GM19239 (cell line): ENCODE measurements around the gene LSM6.

Source experiments
- DNase-seq: peaks from one replicate; pipeline ENCODE4 v3.0.0; 2011; ENCODE audit warnings: low spot score; ENCODE audit not compliant: insufficient read length
- FAIRE-seq: peaks from 2 replicates; lab custom pipeline; 2011; peaks lifted over from hg19 to GRCh38; lab: Jason Lieb, UNC

LSM6 gene

DNA sequence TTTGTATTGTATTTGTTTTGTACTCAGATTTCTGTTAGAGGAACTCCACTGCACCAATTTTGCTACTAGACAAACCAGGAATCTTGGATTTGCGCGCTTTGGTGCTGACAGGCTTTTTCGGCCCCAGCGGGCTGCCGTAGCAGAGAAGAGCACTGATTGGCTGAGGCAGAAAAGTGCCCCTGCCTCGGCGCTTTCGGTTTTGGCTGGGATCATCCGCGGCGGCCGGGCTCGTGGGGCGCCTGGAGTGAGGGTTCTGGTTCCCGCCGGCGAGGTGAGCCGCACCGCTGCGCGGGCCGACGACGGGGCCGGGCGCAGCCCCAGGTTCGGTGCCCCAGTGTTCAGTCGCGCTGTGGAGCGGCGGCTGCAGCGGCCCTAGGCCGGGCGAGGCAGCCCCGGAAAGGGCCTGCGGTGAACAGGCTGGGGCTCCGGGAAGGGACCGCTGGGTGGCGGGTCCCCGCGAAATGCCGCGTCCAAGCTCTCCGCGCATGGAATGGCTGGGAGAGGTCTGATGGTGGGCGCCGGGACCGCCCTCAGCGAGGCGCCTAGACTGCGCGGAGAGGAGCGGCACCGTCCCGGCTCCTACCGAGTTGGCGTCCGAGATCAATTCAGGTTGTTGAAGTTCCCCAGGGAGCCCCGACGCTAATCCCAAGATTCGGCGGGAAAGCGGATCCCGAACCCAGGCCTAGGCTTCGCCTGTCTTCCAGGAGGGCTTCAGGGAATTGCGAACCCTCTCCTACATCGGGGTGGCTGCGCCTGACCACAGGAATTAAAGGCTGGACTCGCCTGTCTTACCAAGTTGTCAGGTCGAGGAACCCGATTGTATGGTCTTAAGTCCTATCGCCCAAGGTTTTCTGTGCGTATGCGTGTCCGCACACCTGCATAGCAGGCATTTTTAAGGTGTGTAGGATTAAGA is at the start of gene LSM6:
Gene LSM6, plus strand, starts transcription at position 178 of the 913 bp plus-strand sequence. CDS start 7,204 bp downstream, outside the sequence.
- DNase-seq, result peak; percentile 62
- FAIRE-seq, result peak; percentile 96

DNA sequence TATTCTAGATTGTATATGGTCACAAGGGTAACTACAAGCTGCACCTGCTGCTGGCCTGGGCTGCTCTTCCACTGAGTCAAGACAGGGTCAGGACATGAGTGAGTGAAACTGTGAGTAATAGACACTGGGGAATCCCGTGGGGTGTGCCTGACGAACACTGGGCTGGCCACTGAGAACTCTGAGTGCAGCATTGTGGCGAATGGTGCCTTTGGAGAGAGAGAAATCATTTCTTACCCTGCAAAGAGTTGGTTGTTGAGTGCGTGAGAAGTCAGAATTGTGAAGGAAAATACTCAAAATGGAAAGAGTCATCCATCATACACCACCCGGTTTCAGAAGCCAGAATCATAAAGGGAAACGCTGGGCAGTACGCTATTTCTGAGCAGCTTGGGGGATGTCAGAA is 43.1 kb upstream of the LSM6 start:
- FAIRE-seq, result peak; percentile 92
- peak; percentile 10 for DNase-seq

DNA sequence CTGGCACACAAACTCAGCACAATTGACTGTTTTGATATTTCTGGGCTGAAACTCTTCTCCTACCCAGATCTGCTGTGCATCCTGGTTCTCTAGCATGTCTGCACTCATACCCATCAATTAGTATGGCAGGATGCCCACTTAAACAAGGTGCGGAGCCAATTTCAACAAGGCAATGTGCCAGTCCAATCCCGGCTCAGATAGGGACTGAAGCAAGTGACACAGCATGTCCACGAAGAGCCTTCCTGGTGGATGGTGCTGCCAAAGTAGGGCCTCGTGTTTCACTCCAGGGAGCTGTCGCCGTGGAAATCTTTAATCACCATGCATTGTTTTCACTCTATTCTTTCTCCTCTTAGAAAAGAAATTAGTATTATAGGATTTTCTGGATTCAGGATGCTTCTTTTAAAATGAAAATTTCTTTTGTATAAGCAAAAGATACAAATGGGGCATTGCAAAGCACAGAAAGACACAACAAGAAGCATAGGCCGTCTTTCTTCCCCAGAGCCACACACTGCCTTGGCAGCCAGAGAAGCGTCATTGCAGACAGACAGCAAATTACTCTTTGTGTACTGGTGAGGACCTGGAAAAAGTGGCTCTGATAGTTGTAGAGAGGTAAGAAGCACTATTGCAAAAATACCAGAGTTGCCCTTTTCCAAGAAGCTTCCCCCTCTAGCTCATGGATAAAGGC is 40.6 kb upstream of the LSM6 start:
- FAIRE-seq (no peak), DNase-seq (no peak)

DNA sequence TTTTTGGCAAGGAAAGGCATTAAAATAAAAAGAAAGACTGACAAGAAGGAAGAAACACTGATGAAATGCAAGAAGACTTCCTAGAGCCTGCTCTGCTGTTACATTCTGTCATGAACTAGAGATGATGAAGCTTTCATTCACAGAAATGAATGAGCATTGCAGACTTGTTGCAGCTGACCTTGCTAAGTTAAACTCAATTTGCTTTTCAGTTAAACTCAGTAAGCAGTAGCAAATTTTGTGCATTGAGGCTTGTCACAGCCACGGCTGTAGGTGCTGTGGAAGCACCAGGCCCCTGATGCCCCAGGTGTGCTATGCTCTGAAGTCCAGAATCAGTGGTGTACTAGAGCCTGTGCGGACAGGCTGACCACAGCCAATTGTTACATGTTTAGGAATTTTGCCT is 39.6 kb upstream of the LSM6 start:
- FAIRE-seq (no peak), DNase-seq (no peak)

DNA sequence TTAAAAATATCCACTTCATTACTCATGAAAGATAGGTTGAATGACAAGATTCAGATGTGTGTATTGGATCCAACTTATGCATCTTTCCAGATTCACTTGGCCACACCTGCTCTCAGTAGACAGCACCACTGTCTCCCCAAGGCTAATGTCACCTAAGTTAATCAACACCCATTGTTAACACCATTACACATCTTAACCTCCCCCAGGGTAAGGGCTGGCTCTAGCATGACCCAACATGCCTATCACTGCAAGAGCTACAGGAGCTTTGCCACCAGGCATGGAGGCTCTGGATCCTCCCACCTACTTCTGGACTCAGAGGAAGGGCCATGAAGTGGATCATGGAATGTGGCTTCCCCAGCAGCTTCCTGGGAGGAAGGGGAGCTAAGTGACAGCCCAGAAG is 32.8 kb upstream of the LSM6 start:
- DNase-seq (no peak), FAIRE-seq (peak; percentile 40)

DNA sequence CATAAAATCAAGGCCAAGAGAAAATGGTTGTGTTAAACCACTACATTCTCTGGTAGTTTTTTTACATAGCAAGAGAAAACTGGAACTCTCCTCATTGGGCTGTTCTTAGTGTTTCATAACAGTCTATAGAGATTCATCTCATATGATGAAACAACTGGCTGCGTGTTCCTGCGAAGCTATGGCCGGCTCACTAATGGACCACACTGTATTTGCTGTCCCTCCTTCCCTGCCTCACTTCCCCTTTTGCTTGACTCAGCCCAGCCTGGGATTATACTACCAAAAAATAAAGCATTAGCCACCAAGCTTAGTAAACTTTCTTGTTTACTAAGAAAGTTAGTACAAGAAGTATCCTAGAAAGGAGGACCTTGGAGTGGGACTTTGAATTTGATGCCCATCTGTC is 31.6 kb upstream of the LSM6 start:
- DNase-seq (no peak), FAIRE-seq (no peak)

DNA sequence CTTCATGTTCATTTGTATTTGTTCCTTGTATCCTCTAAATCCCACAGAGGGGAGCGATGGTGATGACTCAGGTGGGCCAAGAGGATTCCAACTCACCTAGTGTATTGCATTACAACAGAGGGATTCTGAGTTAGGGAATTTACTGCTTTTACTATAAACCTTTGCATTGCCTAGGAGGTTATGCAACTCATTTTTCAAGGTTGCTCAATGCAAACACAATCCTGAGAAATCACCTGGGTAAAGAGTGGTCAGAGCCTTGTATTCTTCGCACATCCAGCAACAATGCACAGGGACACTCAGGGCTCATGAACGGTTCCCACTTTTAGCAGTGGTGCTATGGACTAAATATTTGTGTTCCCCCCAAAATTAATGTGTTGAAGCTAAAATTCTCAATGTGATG is 28.6 kb upstream of the LSM6 start:
- FAIRE-seq (no peak), DNase-seq (no peak)

DNA sequence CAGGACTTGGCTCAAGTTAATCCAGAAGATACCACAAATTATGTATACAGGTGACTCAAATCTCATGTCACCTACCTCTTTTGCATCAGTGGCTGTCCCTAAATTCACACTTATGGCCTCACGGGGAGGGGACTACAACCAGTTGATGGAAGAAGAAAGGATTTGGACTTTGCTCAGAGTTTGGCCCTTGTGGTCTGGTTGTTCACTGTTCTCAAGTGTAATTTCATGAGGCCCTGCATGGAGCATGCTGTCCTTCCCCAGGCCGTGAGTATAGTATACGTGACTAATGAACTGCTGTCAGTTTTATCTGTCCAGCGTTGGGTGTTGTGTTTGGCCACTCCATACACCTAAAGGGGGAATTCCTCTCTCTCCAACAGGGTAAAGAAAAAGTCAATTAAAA is 27.5 kb upstream of the LSM6 start:
- FAIRE-seq (no peak), DNase-seq (no peak)

DNA sequence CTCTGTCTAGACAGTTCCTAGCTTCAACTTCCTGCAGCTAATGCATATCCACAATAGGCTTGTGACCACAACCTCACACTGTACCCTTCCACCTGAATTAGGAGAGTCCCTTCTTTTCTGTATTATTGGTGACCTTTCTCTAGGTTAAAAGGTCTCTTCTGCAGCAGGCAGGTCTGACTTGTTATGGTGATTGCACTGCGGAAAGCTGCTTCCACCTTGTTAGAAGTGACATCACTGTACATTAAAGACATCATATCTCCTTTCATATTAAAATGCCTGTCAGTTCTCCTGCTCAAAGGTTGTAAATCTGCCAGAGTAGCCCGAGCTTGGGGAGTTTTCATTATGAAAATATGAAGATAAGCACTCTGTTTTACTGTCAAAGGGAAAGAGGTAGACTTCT is 21.5 kb upstream of the LSM6 start:
- FAIRE-seq (peak; percentile 26), DNase-seq (no peak)

DNA sequence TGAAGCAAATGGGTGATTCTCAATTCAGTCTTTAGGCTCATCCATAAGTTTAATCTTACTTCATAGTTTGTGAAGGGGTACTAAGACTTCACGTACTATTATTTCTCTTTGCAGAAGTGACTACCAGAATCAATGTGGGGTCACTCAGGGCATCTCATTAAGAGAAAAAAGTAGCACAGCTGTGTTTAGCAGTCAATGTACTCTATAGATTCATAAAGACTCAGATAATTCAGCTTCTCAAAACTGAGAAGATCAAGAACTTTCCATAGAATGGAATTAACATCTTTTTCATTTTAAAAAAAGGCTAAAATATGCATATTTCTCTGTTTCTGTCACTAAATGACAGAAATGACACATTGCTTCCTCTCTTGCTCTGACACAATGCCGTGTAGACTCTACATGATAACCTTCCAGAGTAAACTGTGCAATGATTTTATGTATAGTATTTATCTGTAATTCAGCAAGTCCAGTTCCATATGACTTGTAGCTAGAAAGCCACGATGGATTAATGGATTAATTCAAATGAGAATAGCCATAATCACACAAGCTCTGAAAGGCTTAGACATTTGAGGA is 20.3 kb upstream of the LSM6 start:
- DNase-seq (no peak), FAIRE-seq (peak; percentile 18)

DNA sequence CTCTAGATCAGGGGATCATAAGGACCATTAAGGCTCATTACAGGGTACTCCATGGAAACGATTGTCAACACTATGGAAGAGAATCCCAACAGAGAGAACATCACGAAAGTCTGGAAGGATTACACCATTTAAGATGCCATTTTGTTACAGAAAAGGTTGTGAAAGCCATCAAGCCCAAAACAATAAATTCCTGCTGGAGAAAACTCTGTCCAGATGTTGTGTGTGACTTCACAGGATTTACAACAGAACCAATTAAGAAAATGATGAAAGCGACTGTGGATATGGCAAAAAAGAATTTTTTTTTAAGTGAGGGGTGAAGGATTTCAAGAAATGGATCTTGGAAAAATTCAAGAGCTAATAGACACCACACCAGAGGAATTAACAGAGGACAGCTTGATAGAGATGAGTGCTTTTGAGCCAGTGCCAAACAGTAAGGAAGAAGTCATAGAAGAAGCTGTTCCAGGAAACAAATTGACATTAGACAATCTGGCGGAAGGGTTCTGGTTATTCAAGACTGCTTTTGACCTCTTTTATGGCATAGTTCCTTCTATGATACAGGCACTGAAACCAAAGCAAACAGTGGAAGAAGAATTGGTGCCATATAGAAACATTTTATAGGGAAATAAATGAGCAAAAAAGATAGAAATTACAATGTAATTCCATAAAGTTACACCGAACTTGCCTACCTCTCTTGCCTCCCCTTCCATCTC is 17.3 kb upstream of the LSM6 start:
- DNase-seq, result no peak
- no peak for FAIRE-seq

DNA sequence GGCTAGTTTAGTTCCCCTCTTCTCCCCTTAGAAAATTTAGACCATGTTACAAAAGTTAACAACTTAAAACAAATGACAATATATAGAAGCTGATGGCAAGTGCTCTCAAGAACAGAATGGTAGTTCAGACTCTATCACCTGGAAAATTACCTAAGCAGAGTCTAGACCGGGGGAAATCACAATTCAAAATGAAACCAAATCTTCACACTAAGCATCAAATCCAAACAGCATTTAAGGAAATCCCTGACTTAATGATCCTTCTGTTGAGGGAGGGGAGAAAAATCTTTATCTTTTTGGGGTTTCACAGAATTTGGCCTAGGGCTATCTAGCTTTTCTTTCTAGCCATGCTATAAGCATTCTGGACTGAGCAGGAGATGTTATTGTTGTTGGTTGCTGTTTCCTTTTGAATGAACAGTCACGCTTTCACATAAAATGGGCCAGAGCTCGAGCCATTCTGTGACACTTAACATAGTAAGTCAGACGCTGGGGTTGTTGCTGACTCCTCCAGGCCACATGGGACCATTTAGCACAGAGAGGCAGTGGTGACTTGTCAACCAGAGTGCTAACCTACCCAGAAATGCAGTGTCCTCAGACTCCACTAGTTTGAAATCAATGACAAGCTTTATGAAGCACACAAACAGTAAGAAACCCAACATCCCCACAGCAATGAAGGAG is 16.0 kb upstream of the LSM6 start:
- FAIRE-seq, result peak; percentile 81
- DNase-seq, result no peak

DNA sequence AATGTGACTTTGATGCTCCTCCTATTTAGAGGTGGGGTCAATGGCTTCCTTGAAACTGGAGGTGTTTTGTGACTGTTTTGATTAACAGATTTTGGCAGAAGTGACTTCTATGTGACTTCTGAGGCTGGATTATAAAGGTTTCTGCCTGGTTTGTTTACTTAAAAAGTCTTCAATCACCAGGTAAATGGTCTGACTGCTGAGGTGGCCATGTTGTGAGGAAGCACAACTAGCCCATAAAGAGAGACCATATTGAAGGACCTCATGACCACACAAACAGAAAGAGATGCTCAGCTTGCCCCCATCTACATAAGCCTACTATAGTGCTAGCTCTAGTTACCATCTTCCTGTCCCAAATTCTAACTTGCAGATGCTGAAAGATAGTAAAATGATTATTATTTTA is 14.3 kb upstream of the LSM6 start:
- no peak for DNase-seq

DNA sequence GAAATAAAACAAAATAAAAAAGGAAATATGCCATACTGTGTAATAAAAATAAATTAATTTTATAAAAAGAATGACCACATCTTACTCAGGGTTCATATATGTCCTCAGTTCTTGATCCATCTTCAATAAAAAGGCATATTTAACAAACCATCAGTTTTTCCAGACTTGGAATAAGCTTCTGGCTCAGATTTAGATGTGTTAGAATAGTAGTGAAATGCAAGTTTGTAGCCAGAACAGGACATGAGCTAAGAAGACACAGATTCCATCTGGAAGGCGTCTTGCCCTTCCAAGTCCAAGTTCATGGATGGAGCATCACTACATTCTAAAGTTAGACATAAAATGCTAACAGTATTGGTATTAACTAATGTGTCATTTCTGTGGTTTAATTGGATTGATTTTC is 10.3 kb upstream of the LSM6 start:
- DNase-seq (no peak), FAIRE-seq (peak; percentile 72)

More for the DNA sequence above, 14.3 kb upstream of the LSM6 start:
- FAIRE-seq, result peak; percentile 39

DNA sequence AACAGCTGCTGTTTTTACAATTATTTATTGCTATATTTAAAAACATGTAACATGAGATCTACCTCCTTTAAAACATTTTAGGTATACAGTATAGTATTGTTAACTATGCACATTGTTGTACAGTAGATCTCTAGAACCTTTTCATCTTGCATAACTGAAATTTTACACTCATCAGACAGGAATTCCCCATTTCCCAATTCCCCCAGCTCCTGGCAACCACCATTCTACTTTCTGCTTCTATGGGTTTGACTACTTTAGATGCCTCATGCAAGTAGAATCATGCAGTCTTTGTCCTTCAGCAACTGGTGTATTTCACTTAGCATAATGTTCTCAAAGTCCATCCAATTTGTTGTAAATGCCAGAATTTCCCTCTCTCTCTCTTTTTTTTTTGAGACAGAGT is 9.7 kb upstream of the LSM6 start:
- FAIRE-seq (no peak), DNase-seq (no peak)

DNA sequence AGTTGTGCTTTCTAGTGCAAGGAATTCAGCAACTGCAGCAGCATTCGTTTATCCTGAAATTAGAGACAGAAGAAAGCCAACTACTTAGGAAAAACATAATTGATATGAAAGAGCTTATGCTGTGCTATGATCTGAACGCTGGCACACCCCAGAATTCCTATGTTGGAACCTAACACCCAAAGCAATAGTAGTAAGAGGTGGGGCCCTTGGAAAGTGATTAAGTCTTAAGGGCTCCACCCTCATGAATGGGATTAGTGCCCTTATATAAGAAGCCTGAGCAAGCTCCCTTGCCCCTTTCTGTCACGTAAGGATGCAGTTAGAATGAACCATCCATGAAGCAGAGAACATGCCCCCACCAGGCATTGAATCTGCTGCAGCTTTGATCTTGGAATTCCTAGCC is 5.4 kb upstream of the LSM6 start:
- no peak for DNase-seq
- no peak for FAIRE-seq

DNA sequence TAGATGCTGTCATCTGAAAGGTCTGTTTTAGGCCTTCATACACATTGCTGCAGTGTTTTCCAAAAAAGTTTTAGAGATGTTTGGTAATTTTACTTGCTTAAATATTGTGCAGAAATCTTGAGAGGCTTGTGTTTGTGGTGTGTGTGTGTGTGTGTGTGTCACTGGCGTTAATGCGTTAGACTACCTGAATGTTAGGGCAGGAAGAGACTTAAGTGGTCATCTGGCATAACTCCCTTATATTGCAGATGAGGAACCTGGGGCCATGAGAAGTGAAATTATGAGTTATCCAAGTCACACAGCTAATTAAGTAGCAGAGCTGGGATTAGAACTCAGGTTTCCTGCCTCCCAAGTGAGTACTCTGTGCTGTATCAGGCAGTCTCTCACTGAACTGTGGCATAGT is 1.4 kb downstream of the LSM6 start:
- FAIRE-seq, result peak; percentile 86
- DNase-seq, result no peak

DNA sequence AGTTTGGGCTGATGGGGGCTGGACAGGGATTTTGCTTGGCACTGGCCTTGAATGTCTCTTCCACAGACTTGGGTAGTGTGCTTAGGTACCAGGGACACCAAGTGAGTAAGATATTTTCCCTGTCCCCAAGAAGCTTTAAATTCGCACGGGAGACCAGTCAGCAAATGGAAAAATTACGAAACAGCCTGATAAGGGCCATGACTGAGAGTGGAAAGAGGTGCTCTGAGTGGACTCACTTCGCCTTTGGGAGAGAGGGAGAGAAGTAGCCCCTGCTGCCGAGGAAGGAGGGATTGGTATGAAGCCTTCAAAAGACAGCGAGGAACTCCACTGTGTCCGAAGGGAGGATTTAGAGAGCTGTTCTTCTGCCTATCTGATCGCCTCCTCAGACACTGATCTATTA is 2.6 kb downstream of the LSM6 start:
- DNase-seq (no peak), FAIRE-seq (no peak)

DNA sequence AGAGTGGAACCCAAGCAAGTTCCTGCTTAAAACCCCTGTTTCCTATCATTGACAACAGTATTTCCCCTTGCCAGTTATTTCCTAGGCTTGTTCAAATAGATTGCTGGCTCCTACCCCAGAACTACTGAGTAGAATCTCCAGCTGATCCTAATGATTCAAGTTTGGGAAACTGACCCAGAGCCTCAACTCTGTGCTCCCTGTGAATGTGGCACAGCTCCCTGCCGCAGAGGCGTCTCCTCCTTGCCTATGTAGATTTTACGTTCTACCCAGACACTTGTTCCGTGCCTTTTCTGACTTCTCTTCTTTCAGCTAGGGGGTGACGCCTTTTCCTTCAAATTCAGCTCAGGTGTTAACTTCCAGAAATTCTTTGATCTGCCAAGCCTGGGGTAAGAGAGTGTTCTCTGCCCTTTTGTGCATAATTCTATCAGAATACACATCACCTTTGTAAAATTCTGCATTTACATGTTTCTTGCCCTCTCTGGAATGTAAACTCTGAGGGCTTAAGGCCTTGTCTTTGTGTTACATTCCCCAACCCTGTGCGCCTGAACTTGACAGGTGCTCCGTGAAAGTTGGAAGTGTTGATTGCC is 4.4 kb downstream of the LSM6 start:
- DNase-seq (no peak), FAIRE-seq (peak; percentile 73)

DNA sequence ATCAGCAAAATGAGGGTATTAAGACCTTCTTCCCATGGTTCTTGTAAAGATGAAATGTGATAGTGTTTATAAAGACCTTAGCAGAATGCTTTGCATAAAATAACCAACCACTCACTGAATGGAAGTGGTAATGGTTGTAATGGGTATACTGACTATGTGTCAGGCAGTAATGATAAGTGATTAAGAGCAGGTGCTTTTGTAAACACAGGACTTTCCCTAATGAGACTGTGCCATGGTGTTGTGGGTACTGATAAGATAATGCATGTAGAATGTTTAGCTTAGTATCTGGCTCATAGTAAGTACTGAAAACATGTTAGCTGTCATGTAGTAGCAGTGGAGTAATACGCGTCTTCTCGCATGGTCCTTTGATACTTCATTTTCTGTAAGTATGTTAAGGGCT is 6.9 kb downstream of the LSM6 start:
- no peak for DNase-seq
- no peak for FAIRE-seq
